ENCODE measurements around the gene COBLL1. TPM values are rescaled to one million over a fixed set of nuclear protein-coding genes. Genes with fewer than 3 reads are reported as not detected.

The COBLL1 gene
- total RNA-seq, 1 donor from 2014 or later = 222 TPM

DNA sequence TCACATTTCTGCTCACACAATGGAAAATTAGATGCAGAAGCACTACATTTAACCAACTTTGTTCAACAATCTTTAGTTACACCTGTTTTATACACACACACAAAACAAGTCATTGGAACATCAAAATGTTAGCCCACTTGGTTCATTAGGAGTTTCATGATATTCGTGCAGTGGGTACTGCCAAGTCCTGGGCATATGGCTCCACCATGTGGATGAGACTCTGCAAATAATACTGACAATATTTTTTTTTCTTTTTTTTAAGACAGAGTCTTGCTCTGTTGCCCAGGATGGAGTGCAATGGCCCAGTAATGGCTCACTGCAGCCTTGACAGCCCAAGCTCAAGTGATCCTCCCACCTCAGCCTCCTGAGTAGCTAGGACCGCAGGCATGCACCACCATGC, 185.9 kb downstream of the COBLL1 start:
- DNase-seq (no peak), ATAC-seq (ENCODE audit: low read depth) (no peak)
- TF ChIP-seq CTCF (IDR thresholded peaks at IDR 0.05) = no peak
- Mint-ChIP-seq H3K4me1 (no peaks in the 10 kb centered on the region), H3K4me3 (no peak overlapping the region), H3K27me3 (no peaks in the 10 kb centered on the region), H3K9me3 (peaks cover 22% of the 10 kb centered on the region), H3K27ac (no peak overlapping the region), H3K36me3 (ENCODE audit: low read depth) (peaks cover 38% of the 10 kb centered on the region)
- intact Hi-C loops (cut with micrococcal nuclease) = no loop called here
- ChIA-PET POLR2A (no interaction called here), CTCF (no interaction called here)

- Mint-ChIP-seq H3K27me3 (no peaks in the 10 kb centered on the region), H3K4me3 (no peak overlapping the region), H3K4me1 (no peaks in the 10 kb centered on the region), H3K9me3 (peaks cover 26% of the 10 kb centered on the region), H3K36me3 (ENCODE audit: low read depth) (peaks cover 41% of the 10 kb centered on the region), H3K27ac (no peak overlapping the region)
- CTCF ChIA-PET = no interaction called here
- DNase-seq (no peak), ATAC-seq (ENCODE audit: low read depth) (no peak)
- no peak for TF ChIP-seq CTCF (IDR thresholded peaks at IDR 0.05)
- intact Hi-C loops (cut with micrococcal nuclease) = no loop called here
- POLR2A ChIA-PET = no interaction called here
Observed at GRCh38 chr2:164655336-164655735, 186.3 kb downstream of the COBLL1 start.

- H3K9me3 Mint-ChIP-seq = peaks cover 58% of the 10 kb centered on the region
- peaks cover 14% of the 10 kb centered on the region for H3K36me3 Mint-ChIP-seq (ENCODE audit: low read depth)
- no peak overlapping the region for H3K27ac Mint-ChIP-seq
- no peaks in the 10 kb centered on the region for H3K4me1 Mint-ChIP-seq
- ChIA-PET POLR2A (no interaction called here), CTCF (interaction anchor here (0.8 kb wide), 1 partner anchor 12 kb away, joined by 3 read pairs; no protein-coding TSS in a partner anchor)
- H3K27me3 Mint-ChIP-seq = no peaks in the 10 kb centered on the region
- TF ChIP-seq CTCF (IDR thresholded peaks at IDR 0.05) = no peak
- ATAC-seq (ENCODE audit: low read depth) (no peak), DNase-seq (no peak)
- intact Hi-C loops (cut with micrococcal nuclease) = no loop called here
- no peak overlapping the region for H3K4me3 Mint-ChIP-seq
Observed at GRCh38 chr2:164651361-164651760, 190.3 kb downstream of the COBLL1 start.

- ChIA-PET POLR2A (no interaction called here), CTCF (no interaction called here)
- H3K9me3 Mint-ChIP-seq = peaks cover 26% of the 10 kb centered on the region
- ATAC-seq (ENCODE audit: low read depth) = no peak
- no peak for TF ChIP-seq CTCF (IDR thresholded peaks at IDR 0.05)
- DNase-seq = no peak
- H3K4me3 Mint-ChIP-seq = no peak overlapping the region
- no peaks in the 10 kb centered on the region for H3K4me1 Mint-ChIP-seq
- H3K36me3 Mint-ChIP-seq (ENCODE audit: low read depth) = no peaks in the 10 kb centered on the region
- intact Hi-C loops (cut with micrococcal nuclease) = no loop called here
- no peak overlapping the region for H3K27ac Mint-ChIP-seq
- H3K27me3 Mint-ChIP-seq = no peaks in the 10 kb centered on the region
Observed at GRCh38 chr2:164644036-164644700, 197.5 kb downstream of the COBLL1 start.

- TF ChIP-seq CTCF (IDR thresholded peaks at IDR 0.05) = no peak
- Mint-ChIP-seq H3K4me1 (no peaks in the 10 kb centered on the region), H3K27ac (no peak overlapping the region), H3K27me3 (no peaks in the 10 kb centered on the region), H3K36me3 (ENCODE audit: low read depth) (no peaks in the 10 kb centered on the region), H3K4me3 (no peak overlapping the region), H3K9me3 (peaks cover 16% of the 10 kb centered on the region)
- POLR2A ChIA-PET = no interaction called here
- intact Hi-C loops (cut with micrococcal nuclease) = no loop called here
- DNase-seq (no peak), ATAC-seq (ENCODE audit: low read depth) (no peak)
- CTCF ChIA-PET = no interaction called here
Observed at GRCh38 chr2:164642946-164643555, 198.6 kb downstream of the COBLL1 start.
